ENCODE measurements around the gene SLC9A9. TPM values are rescaled to one million over a fixed set of nuclear protein-coding genes. Genes with fewer than 3 reads are reported as not detected.

Gene SLC9A9
- polyA plus RNA-seq, 1 donor (not counting 4 experiments of a cell fraction or from before 2014, with no cell fraction given) = 5.2 TPM

GRCh38 chr3:143658116-143658515, 190.2 kb downstream of the SLC9A9 start:
- Histone ChIP-seq H3K4me2 (ENCODE audit: control insufficient read depth, extremely low read depth, insufficient read depth, low read depth, low read length) (no peak overlapping the region), H2AFZ (ENCODE audit: control insufficient read depth, low read length) (no peak overlapping the region), H3K36me3 (ENCODE audit: control insufficient read depth in 2 of 2, extremely low read depth in 1 of 2, insufficient read depth in 2 of 2, low read length in 2 of 2) (no peaks in the 10 kb centered on the region), H4K20me1 (ENCODE audit: control insufficient read depth, extremely low read depth, insufficient read depth, low read length) (no peaks in the 10 kb centered on the region), H3K9me3 (ENCODE audit: control insufficient read depth, low read depth, low read length) (no peaks in the 10 kb centered on the region), H3K4me3 (ENCODE audit: control insufficient read depth in 2 of 3, extremely low read depth in 1 of 3, insufficient read depth in 2 of 3, low read depth in 1 of 3, low read length in 3 of 3) (no peak overlapping the region), H3K27ac (ENCODE audit: control insufficient read depth, insufficient read depth, low read length) (no peak overlapping the region), H3K79me2 (ENCODE audit: control insufficient read depth, insufficient read depth, low read length) (no peaks in the 10 kb centered on the region), H3K9me1 (ENCODE audit: control insufficient read depth, extremely low read depth, insufficient read depth, low read length) (no peaks in the 10 kb centered on the region), H3K9ac (ENCODE audit: control insufficient read depth, extremely low read depth, insufficient read depth, low read length) (no peak overlapping the region), H3K4me1 (ENCODE audit: control insufficient read depth, extremely low read depth, insufficient read depth, low read length) (no peaks in the 10 kb centered on the region), H3K27me3 (ENCODE audit: control insufficient read depth, extremely low read depth, insufficient read depth, low read length) (no peaks in the 10 kb centered on the region)
- no peak for FAIRE-seq
- dilution Hi-C loops (cut with MboI; ENCODE audit: extremely low pct_ligation_motif_present, low sequenced_read_pairs) = no loop called here
- no peak for DNase-seq (ENCODE audit: low read depth, low spot score)
- TF ChIP-seq EZH2 (IDR thresholded peaks at IDR 0.05; ENCODE audit: low read length) = no peak

GRCh38 chr3:143657391-143657790, 190.9 kb downstream of the SLC9A9 start:
- Histone ChIP-seq H3K27me3 (ENCODE audit: control insufficient read depth, extremely low read depth, insufficient read depth, low read length) (no peaks in the 10 kb centered on the region), H3K4me2 (ENCODE audit: control insufficient read depth, extremely low read depth, insufficient read depth, low read depth, low read length) (no peak overlapping the region), H3K4me3 (ENCODE audit: control insufficient read depth in 2 of 3, extremely low read depth in 1 of 3, insufficient read depth in 2 of 3, low read depth in 1 of 3, low read length in 3 of 3) (no peak overlapping the region), H2AFZ (ENCODE audit: control insufficient read depth, low read length) (no peak overlapping the region), H3K9me3 (ENCODE audit: control insufficient read depth, low read depth, low read length) (no peaks in the 10 kb centered on the region), H4K20me1 (ENCODE audit: control insufficient read depth, extremely low read depth, insufficient read depth, low read length) (no peaks in the 10 kb centered on the region), H3K27ac (ENCODE audit: control insufficient read depth, insufficient read depth, low read length) (no peak overlapping the region), H3K9me1 (ENCODE audit: control insufficient read depth, extremely low read depth, insufficient read depth, low read length) (no peaks in the 10 kb centered on the region), H3K9ac (ENCODE audit: control insufficient read depth, extremely low read depth, insufficient read depth, low read length) (no peak overlapping the region), H3K36me3 (ENCODE audit: control insufficient read depth in 2 of 2, extremely low read depth in 1 of 2, insufficient read depth in 2 of 2, low read length in 2 of 2) (no peaks in the 10 kb centered on the region), H3K4me1 (ENCODE audit: control insufficient read depth, extremely low read depth, insufficient read depth, low read length) (no peaks in the 10 kb centered on the region), H3K79me2 (ENCODE audit: control insufficient read depth, insufficient read depth, low read length) (no peaks in the 10 kb centered on the region)
- dilution Hi-C loops (cut with MboI; ENCODE audit: extremely low pct_ligation_motif_present, low sequenced_read_pairs) = no loop called here
- FAIRE-seq = no peak
- TF ChIP-seq CTCF (optimal IDR thresholded peaks at IDR 0.05 in 1 of 3, IDR thresholded peaks at IDR 0.05 in 1 of 3, conservative IDR thresholded peaks at IDR 0.05 in 1 of 3; ENCODE audit: extremely low read depth in 1 of 3, insufficient read depth in 2 of 3, low read length in 3 of 3) = no peak
- no peak for TF ChIP-seq EZH2 (IDR thresholded peaks at IDR 0.05; ENCODE audit: low read length)
- no peak for DNase-seq (ENCODE audit: low read depth, low spot score)

GRCh38 chr3:143654906-143655305, 193.4 kb downstream of the SLC9A9 start:
- Histone ChIP-seq H3K36me3 (ENCODE audit: control insufficient read depth in 2 of 2, extremely low read depth in 1 of 2, insufficient read depth in 2 of 2, low read length in 2 of 2) (no peaks in the 10 kb centered on the region), H4K20me1 (ENCODE audit: control insufficient read depth, extremely low read depth, insufficient read depth, low read length) (no peaks in the 10 kb centered on the region), H2AFZ (ENCODE audit: control insufficient read depth, low read length) (no peak overlapping the region), H3K27ac (ENCODE audit: control insufficient read depth, insufficient read depth, low read length) (no peak overlapping the region), H3K27me3 (ENCODE audit: control insufficient read depth, extremely low read depth, insufficient read depth, low read length) (no peaks in the 10 kb centered on the region), H3K79me2 (ENCODE audit: control insufficient read depth, insufficient read depth, low read length) (no peaks in the 10 kb centered on the region), H3K4me3 (ENCODE audit: control insufficient read depth in 2 of 3, extremely low read depth in 1 of 3, insufficient read depth in 2 of 3, low read depth in 1 of 3, low read length in 3 of 3) (no peak overlapping the region), H3K4me2 (ENCODE audit: control insufficient read depth, extremely low read depth, insufficient read depth, low read depth, low read length) (no peak overlapping the region), H3K9me3 (ENCODE audit: control insufficient read depth, low read depth, low read length) (no peaks in the 10 kb centered on the region), H3K9me1 (ENCODE audit: control insufficient read depth, extremely low read depth, insufficient read depth, low read length) (no peaks in the 10 kb centered on the region), H3K4me1 (ENCODE audit: control insufficient read depth, extremely low read depth, insufficient read depth, low read length) (no peaks in the 10 kb centered on the region), H3K9ac (ENCODE audit: control insufficient read depth, extremely low read depth, insufficient read depth, low read length) (no peak overlapping the region)
- dilution Hi-C loops (cut with MboI; ENCODE audit: extremely low pct_ligation_motif_present, low sequenced_read_pairs) = no loop called here
- DNase-seq (ENCODE audit: low read depth, low spot score) (no peak), FAIRE-seq (peak; percentile 60)
- TF ChIP-seq CTCF (optimal IDR thresholded peaks at IDR 0.05 in 1 of 3, IDR thresholded peaks at IDR 0.05 in 1 of 3, conservative IDR thresholded peaks at IDR 0.05 in 1 of 3; ENCODE audit: extremely low read depth in 1 of 3, insufficient read depth in 2 of 3, low read length in 3 of 3) (no peak), EZH2 (IDR thresholded peaks at IDR 0.05; ENCODE audit: low read length) (no peak)

All from keratinocyte (primary cell).